PFSK-1 (cell line): Measurements from ENCODE around the gene CAMK1D.

Source experiments
- POLR2AphosphoS5 ChIP-seq: IDR thresholded peaks from 2 replicates; pipeline ENCODE4 v1.6.1; 2012; ENCODE audit warnings: low read depth, mild to moderate bottlenecking, control low read depth, low read length, moderate library complexity
- SIN3A ChIP-seq: IDR thresholded peaks from 2 replicates; pipeline ENCODE4 v1.6.1; 2012; ENCODE audit warnings: mild to moderate bottlenecking, low read length, moderate library complexity, borderline replicate concordance; ENCODE audit not compliant: insufficient read depth
- TAF1 ChIP-seq: IDR thresholded peaks from 2 replicates; pipeline ENCODE4 v1.6.1; 2012; ENCODE audit warnings: low read length, control low read depth, borderline replicate concordance; ENCODE audit not compliant: insufficient read depth
- TF ChIP-seq, protein P1 (sequence below), 2 experiments: IDR thresholded peaks; 2 replicates each; pipeline versions ENCODE4 v1.6.1 to v1.8.0; 2011 to 2012; ENCODE audit warnings: low read depth in 2 of 2, low read length in 2 of 2, control low read depth in 1 of 2, inconsistent platforms in 1 of 2, mild to moderate bottlenecking in 1 of 2, moderate library complexity in 1 of 2; ENCODE audit not compliant: insufficient read depth in 1 of 2

DNA sequence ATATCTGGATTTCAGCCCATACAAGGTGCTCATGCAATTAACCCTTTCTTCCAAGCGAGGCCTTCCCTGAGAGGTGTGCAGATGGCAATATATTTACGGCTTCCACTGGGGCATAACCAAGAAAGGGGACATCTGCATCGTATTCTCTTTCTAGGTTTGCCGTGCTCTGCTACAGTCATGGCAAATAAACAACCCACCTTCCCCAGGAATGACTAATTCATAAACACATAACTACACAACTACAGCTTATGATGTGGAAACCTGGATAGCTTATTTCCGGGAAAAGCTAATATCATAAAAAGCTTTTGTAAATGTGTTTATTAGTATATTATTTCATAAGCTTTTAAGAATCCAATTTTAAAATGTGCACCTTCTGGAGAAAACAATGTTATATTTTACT is 120.0 kb downstream of the CAMK1D start:
- TF ChIP-seq POLR2AphosphoS5 (no peak), TAF1 (no peak), SIN3A (no peak)
- TF ChIP-seq, protein P1, sequence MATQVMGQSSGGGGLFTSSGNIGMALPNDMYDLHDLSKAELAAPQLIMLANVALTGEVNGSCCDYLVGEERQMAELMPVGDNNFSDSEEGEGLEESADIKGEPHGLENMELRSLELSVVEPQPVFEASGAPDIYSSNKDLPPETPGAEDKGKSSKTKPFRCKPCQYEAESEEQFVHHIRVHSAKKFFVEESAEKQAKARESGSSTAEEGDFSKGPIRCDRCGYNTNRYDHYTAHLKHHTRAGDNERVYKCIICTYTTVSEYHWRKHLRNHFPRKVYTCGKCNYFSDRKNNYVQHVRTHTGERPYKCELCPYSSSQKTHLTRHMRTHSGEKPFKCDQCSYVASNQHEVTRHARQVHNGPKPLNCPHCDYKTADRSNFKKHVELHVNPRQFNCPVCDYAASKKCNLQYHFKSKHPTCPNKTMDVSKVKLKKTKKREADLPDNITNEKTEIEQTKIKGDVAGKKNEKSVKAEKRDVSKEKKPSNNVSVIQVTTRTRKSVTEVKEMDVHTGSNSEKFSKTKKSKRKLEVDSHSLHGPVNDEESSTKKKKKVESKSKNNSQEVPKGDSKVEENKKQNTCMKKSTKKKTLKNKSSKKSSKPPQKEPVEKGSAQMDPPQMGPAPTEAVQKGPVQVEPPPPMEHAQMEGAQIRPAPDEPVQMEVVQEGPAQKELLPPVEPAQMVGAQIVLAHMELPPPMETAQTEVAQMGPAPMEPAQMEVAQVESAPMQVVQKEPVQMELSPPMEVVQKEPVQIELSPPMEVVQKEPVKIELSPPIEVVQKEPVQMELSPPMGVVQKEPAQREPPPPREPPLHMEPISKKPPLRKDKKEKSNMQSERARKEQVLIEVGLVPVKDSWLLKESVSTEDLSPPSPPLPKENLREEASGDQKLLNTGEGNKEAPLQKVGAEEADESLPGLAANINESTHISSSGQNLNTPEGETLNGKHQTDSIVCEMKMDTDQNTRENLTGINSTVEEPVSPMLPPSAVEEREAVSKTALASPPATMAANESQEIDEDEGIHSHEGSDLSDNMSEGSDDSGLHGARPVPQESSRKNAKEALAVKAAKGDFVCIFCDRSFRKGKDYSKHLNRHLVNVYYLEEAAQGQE (IDR thresholded peaks at IDR 0.05; ENCODE audit: insufficient read depth in 1 of 2, low read depth in 2 of 2, low read length in 2 of 2): no peak
